ENCODE measurements around the gene RAMP3. TPM values are rescaled to one million over a fixed set of nuclear protein-coding genes. Genes with fewer than 3 reads are reported as not detected.
"Not testable (repeated sequence)": the region's sequence is repeated elsewhere in the genome, so short reads cannot be mapped to it uniquely, and the experiment has no call there.

RAMP3 gene
- total RNA-seq, 2 experiments from 2014 or later, result not detected

- intact Hi-C loops (cut with micrococcal nuclease), result no loop called here
Measured at GRCh38 chr7:45161842-45162241, 4.3 kb downstream of the RAMP3 start.

GRCh38 chr7:45162311-45162845 lies 4.8 kb downstream of the RAMP3 start:
- Mint-ChIP-seq H3K27me3 (peaks cover 7% of the 10 kb centered on the region), H3K27ac (no peak overlapping the region), H3K9me3 (no peaks in the 10 kb centered on the region), H3K4me3 (no peak overlapping the region), H3K36me3 (no peaks in the 10 kb centered on the region), H3K4me1 (ENCODE audit: low read depth) (no peaks in the 10 kb centered on the region)
- ChIA-PET POLR2A (no interaction called here), CTCF (no interaction called here)
- intact Hi-C loops (cut with micrococcal nuclease), result no loop called here
- DNase-seq, result no peak

More at GRCh38 chr7:45161842-45162241, 4.3 kb downstream of the RAMP3 start:
- H3K9me3 Mint-ChIP-seq, result no peaks in the 10 kb centered on the region
- peaks cover 13% of the 10 kb centered on the region for H3K27me3 Mint-ChIP-seq
- no peaks in the 10 kb centered on the region for H3K4me1 Mint-ChIP-seq (ENCODE audit: low read depth)
- no peak overlapping the region for H3K27ac Mint-ChIP-seq
- no peaks in the 10 kb centered on the region for H3K36me3 Mint-ChIP-seq
- ChIA-PET POLR2A (no interaction called here), CTCF (no interaction called here)
- H3K4me3 Mint-ChIP-seq, result no peak overlapping the region
- no peak for DNase-seq

- CTCF ChIA-PET, result interaction anchor here (0.7 kb wide), 1 partner anchor 96 kb away, joined by 3 read pairs; no protein-coding TSS in a partner anchor
- H3K36me3 Mint-ChIP-seq, result no peaks in the 10 kb centered on the region
- intact Hi-C loops (cut with micrococcal nuclease), result no loop called here
- POLR2A ChIA-PET, result no interaction called here
- no peaks in the 10 kb centered on the region for H3K4me1 Mint-ChIP-seq (ENCODE audit: low read depth)
- no peak overlapping the region for H3K27ac Mint-ChIP-seq
- DNase-seq, result no peak
- peaks cover 7% of the 10 kb centered on the region for H3K27me3 Mint-ChIP-seq
- H3K9me3 Mint-ChIP-seq, result no peaks in the 10 kb centered on the region
- H3K4me3 Mint-ChIP-seq, result no peak overlapping the region
Measured at GRCh38 chr7:45162943-45163691, 5.5 kb downstream of the RAMP3 start.

GRCh38 chr7:45163692-45164052 lies 6.1 kb downstream of the RAMP3 start:
- Mint-ChIP-seq H3K4me3 (no peak overlapping the region), H3K27ac (no peak overlapping the region), H3K9me3 (no peaks in the 10 kb centered on the region), H3K4me1 (ENCODE audit: low read depth) (no peaks in the 10 kb centered on the region), H3K36me3 (no peaks in the 10 kb centered on the region), H3K27me3 (peaks cover 3% of the 10 kb centered on the region)
- CTCF ChIA-PET, result interaction anchor here (0.7 kb wide), 1 partner anchor 96 kb away, joined by 3 read pairs; no protein-coding TSS in a partner anchor
- no peak for DNase-seq
- POLR2A ChIA-PET, result no interaction called here
- intact Hi-C loops (cut with micrococcal nuclease), result no loop called here

GRCh38 chr7:45164271-45164670 lies 6.7 kb downstream of the RAMP3 start:
- POLR2A ChIA-PET; CTCF ChIA-PET; intact Hi-C loops (cut with micrococcal nuclease): not testable (repeated sequence)

GRCh38 chr7:45165857-45166256 lies 8.3 kb downstream of the RAMP3 start:
- DNase-seq, result no peak
- Mint-ChIP-seq H3K36me3 (no peaks in the 10 kb centered on the region), H3K27ac (no peak overlapping the region), H3K4me3 (no peak overlapping the region), H3K4me1 (ENCODE audit: low read depth) (no peaks in the 10 kb centered on the region), H3K27me3 (peaks cover 2% of the 10 kb centered on the region), H3K9me3 (no peaks in the 10 kb centered on the region)
- ChIA-PET CTCF (interaction anchor here (0.6 kb wide), 1 partner anchor 73 kb away, joined by 3 read pairs; no protein-coding TSS in a partner anchor), POLR2A (no interaction called here)
- intact Hi-C loops (cut with micrococcal nuclease), result no loop called here

More at GRCh38 chr7:45164271-45164670, 6.7 kb downstream of the RAMP3 start:
- not testable (repeated sequence) for H3K27ac Mint-ChIP-seq; H3K4me3 Mint-ChIP-seq; H3K27me3 Mint-ChIP-seq; H3K36me3 Mint-ChIP-seq; H3K4me1 Mint-ChIP-seq (ENCODE audit: low read depth); H3K9me3 Mint-ChIP-seq; DNase-seq

- Mint-ChIP-seq H3K36me3 (no peaks in the 10 kb centered on the region), H3K4me3 (no peak overlapping the region), H3K27ac (no peak overlapping the region), H3K27me3 (peaks cover 2% of the 10 kb centered on the region), H3K4me1 (ENCODE audit: low read depth) (no peaks in the 10 kb centered on the region), H3K9me3 (no peaks in the 10 kb centered on the region)
- CTCF ChIA-PET, result no interaction called here
- POLR2A ChIA-PET, result no interaction called here
- intact Hi-C loops (cut with micrococcal nuclease), result no loop called here
- DNase-seq, result no peak
Measured at GRCh38 chr7:45171946-45172345, 14.4 kb downstream of the RAMP3 start.

- H3K36me3 Mint-ChIP-seq, result no peaks in the 10 kb centered on the region
- H3K4me3 Mint-ChIP-seq, result no peak overlapping the region
- ChIA-PET POLR2A (no interaction called here), CTCF (interaction anchor here (1.0 to 2.5 kb wide), 2 partner anchors 15 to 19 kb away, joined by 3 to 10 read pairs; no protein-coding TSS in a partner anchor)
- intact Hi-C loops (cut with micrococcal nuclease), result no loop called here
- no peaks in the 10 kb centered on the region for H3K27me3 Mint-ChIP-seq
- no peak for DNase-seq
- no peaks in the 10 kb centered on the region for H3K9me3 Mint-ChIP-seq
- H3K27ac Mint-ChIP-seq, result no peak overlapping the region
- H3K4me1 Mint-ChIP-seq (ENCODE audit: low read depth), result no peaks in the 10 kb centered on the region
Measured at GRCh38 chr7:45173596-45174327, 16.2 kb downstream of the RAMP3 start.

GRCh38 chr7:45174328-45174610 lies 16.7 kb downstream of the RAMP3 start:
- ChIA-PET CTCF (interaction anchor here (2.5 kb wide), 1 partner anchor 20 kb away, joined by 10 read pairs; no protein-coding TSS in a partner anchor), POLR2A (no interaction called here)
- no peaks in the 10 kb centered on the region for H3K36me3 Mint-ChIP-seq
- no peak overlapping the region for H3K4me3 Mint-ChIP-seq
- intact Hi-C loops (cut with micrococcal nuclease), result no loop called here
- H3K4me1 Mint-ChIP-seq (ENCODE audit: low read depth), result no peaks in the 10 kb centered on the region
- H3K9me3 Mint-ChIP-seq, result no peaks in the 10 kb centered on the region
- no peak for DNase-seq
- peaks cover under 1% of the 10 kb centered on the region for H3K27me3 Mint-ChIP-seq
- H3K27ac Mint-ChIP-seq, result no peak overlapping the region

GRCh38 chr7:45174966-45175765 lies 17.6 kb downstream of the RAMP3 start:
- no peak for DNase-seq
- no peaks in the 10 kb centered on the region for H3K9me3 Mint-ChIP-seq
- H3K4me3 Mint-ChIP-seq, result no peak overlapping the region
- no peaks in the 10 kb centered on the region for H3K4me1 Mint-ChIP-seq (ENCODE audit: low read depth)
- CTCF ChIA-PET, result interaction anchor here (2.5 kb wide), 1 partner anchor 21 kb away, joined by 10 read pairs; no protein-coding TSS in a partner anchor
- H3K27me3 Mint-ChIP-seq, result peaks cover 3% of the 10 kb centered on the region
- no peaks in the 10 kb centered on the region for H3K36me3 Mint-ChIP-seq
- no peak overlapping the region for H3K27ac Mint-ChIP-seq
- intact Hi-C loops (cut with micrococcal nuclease), result no loop called here
- POLR2A ChIA-PET, result no interaction called here

- POLR2A ChIA-PET, result no interaction called here
- H3K36me3 Mint-ChIP-seq, result no peaks in the 10 kb centered on the region
- peaks cover 6% of the 10 kb centered on the region for H3K27me3 Mint-ChIP-seq
- H3K27ac Mint-ChIP-seq, result no peak overlapping the region
- H3K4me3 Mint-ChIP-seq, result no peak overlapping the region
- intact Hi-C loops (cut with micrococcal nuclease), result no loop called here
- H3K4me1 Mint-ChIP-seq (ENCODE audit: low read depth), result no peaks in the 10 kb centered on the region
- DNase-seq, result no peak
- CTCF ChIA-PET, result no interaction called here
- no peaks in the 10 kb centered on the region for H3K9me3 Mint-ChIP-seq
Measured at GRCh38 chr7:45176091-45176490, 18.5 kb downstream of the RAMP3 start.

Measured in activated CD4-positive, alpha-beta memory T cell treated with anti-CD3 and anti-CD28 coated beads for 36 hours (primary cell).